GM18502 (cell line): Measurements from ENCODE around the gene ACVR1B.
A peak's percentile ranks its signal among the peaks of the same experiment; 100 is the strongest.

ENCODE experiments used
- ATAC-seq: cut with Tn5 transposase; IDR thresholded peaks from one replicate; pipeline ENCODE4 v1.9.1; 2021; ENCODE audit warnings: mild to moderate bottlenecking; ENCODE audit not compliant: unreplicated experiment, poor library complexity

The ACVR1B gene

DNA sequence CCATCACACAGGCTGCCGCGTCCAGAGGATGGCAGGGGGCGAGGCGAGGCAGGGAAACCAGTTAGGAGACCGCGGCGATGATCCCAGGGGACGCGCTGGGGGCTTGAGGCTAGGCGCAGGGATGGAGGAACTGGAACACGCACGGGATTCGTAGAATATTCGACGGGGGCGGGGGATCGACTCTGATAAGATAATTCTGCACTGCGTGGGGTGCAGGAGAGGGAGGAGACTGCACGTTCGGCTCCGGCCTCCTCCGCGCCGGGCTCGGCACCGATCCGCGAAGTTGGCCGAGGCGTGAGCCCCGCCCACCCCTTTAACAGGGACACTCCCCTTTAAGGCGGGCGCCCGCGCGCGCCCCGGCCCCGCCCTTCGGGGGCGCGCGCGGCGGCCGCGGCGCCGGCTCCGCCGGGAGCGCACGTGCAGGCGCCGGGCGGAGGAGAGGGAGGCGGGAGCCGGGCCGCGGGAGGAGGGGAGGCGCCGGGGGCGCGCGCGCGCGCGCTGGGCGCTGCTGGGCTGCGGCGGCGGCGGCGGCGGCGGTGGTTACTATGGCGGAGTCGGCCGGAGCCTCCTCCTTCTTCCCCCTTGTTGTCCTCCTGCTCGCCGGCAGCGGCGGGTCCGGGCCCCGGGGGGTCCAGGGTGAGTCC is at the start of gene ACVR1B:
Gene ACVR1B, plus strand, starts transcription at position 501 of the 644 bp plus-strand sequence. Its CDS starts 45 bp downstream, at position 546.
- peak; percentile 95 for ATAC-seq

- no peak for ATAC-seq
Observed at GRCh38 chr12:51901881-51902280, 49.6 kb upstream of the ACVR1B start.

DNA sequence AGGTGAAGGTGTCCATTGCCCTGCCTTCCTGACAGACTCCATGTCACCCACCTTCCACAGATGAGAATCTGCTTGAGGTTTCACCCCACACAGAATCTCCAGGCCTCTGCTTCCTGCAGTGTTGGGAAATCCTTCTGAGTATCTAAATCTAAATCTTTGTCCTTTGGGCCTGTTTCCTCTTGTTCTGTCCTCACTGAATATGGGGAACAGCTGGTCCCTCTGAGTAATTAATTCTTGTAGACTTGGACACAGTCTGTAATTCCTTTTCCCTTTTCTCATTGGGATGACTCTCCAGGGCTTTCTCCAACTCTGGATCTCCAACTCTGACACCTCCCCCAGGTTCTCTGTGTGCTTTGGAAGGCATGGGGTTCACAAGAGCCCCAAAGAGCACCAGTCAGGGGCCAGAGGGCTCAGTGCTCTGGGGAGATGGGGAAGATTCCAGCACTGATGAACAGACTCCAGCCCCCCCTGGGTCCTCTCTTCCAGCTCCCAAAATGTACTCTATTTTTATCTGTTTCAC is 46.5 kb upstream of the ACVR1B start:
- no peak for ATAC-seq

GRCh38 chr12:51905471-51906429 is 45.7 kb upstream of the ACVR1B start:
- ATAC-seq, result no peak

- ATAC-seq, result no peak
Observed at GRCh38 chr12:51906430-51907082, 44.9 kb upstream of the ACVR1B start.

DNA sequence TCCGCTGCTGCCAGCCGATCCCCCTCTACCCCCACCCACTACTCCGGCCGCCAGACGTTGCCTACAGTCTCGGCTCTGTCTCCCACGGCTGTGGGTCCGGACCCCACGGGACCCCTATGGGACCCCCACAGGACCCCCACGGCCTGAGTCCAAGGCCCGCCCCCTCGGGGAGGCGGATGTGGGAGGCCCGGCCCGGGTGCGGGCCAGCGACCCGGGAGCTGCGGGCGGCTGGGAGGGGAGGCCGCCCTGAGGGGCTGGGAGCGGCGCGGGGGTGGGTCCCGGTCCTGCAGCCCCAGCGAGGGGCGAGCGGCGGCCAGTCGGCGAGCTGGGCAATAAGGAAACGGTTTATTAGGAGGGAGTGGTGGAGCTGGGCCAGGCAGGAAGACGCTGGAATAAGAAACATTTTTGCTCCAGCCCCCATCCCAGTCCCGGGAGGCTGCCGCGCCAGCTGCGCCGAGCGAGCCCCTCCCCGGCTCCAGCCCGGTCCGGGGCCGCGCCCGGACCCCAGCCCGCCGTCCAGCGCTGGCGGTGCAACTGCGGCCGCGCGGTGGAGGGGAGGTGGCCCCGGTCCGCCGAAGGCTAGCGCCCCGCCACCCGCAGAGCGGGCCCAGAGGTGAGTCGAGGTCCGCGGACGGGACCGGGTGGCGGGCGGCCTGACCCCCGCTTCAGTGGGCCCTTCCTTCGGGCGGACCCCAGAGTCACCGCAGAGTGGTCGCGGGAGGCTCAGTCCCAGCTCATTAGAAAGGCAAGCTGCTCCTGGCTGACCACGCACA is 44.2 kb upstream of the ACVR1B start, which contains the start of gene ACVRL1:
Gene ACVRL1, plus strand, starts transcription at position 422 of the 773 bp plus-strand sequence. CDS start 4,971 bp downstream, outside the sequence.
- ATAC-seq, result no peak

- ATAC-seq, result no peak
Observed at GRCh38 chr12:51907856-51908425, 43.6 kb upstream of the ACVR1B start.

GRCh38 chr12:51908876-51909592 is 42.5 kb upstream of the ACVR1B start:
- ATAC-seq, result no peak

DNA sequence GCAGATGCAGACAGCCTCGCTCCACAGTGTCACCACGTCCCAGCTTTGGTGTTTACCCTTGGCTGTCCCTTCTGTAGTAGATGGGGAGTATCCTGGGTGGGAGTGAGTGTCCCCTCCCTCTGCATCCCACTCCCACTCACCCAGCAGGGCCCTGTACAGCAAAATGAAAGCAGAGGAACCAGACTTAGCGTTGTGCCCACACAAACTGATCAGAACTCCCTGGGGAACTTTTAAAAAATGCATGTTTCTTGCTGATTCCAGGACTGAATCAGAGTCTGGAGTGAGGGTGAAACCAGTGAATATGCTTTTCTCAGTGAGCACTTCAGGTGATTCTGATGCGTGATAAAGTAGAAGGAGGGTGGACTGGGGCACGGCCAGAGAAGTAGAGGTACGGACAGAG is 41.3 kb upstream of the ACVR1B start:
- no peak for ATAC-seq

DNA sequence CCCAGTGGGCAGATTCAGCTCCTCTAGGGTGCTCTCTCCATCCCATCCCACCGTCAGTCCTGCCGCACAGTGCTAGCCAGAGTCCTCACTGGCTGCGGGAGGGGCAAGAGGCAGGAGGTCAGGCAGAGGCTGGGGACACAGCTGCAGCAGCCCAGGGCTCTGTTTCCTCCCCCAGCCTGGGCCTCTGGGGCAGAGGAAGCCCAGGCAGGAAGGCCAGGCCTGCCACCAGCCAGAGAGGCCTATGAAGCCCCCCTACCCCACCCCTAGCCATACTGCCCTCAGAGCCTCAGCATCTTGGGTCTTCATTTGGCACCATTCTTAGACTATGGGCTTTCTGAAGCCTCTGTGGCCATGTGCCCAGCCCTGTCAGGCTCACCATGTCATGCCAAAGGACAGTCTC is 40.8 kb upstream of the ACVR1B start:
- no peak for ATAC-seq

- no peak for ATAC-seq
Observed at GRCh38 chr12:51911307-51911706, 40.2 kb upstream of the ACVR1B start.

DNA sequence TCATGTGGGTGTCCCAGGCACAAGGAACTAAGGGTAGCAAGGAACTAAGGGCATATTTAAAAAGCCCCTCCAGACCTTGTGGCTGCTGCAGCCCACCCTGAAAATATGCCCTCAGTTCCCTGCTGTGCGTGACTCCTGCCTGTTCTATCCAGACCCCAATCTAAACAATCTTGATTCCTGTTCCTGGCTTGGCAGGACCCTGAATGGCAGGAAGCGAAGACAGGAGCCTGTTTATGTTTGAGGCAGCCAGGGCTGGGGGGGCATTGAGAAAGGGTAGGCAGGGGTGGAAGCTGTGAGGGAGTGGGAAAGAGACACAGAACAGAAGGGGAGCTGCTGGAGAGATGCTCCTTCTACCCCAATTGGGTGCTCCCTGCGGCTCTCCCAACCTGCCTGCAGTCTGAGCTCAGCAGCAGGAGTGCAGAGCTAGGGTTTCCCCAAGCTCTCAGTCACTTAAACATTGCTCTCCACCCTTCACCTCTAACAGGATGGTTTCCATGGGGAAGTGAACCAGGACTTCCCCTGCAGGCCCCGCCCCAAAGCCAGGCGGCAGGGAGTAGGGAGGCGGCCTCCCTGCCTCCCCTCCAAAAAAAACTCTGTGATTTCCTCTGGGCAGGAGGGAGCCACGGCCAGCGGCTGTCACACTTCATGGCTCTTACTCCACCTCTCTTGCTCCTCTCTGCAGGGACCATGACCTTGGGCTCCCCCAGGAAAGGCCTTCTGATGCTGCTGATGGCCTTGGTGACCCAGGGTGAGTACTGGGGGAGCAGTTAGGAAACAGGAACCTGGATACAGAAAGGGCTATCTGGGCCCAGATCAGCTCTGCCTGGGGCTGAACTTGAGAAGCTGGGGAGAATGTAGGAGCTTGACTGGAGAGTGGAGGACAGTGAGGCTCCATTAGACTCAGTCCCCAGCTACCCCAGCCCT is 39.4 kb upstream of the ACVR1B start:
- no peak for ATAC-seq

DNA sequence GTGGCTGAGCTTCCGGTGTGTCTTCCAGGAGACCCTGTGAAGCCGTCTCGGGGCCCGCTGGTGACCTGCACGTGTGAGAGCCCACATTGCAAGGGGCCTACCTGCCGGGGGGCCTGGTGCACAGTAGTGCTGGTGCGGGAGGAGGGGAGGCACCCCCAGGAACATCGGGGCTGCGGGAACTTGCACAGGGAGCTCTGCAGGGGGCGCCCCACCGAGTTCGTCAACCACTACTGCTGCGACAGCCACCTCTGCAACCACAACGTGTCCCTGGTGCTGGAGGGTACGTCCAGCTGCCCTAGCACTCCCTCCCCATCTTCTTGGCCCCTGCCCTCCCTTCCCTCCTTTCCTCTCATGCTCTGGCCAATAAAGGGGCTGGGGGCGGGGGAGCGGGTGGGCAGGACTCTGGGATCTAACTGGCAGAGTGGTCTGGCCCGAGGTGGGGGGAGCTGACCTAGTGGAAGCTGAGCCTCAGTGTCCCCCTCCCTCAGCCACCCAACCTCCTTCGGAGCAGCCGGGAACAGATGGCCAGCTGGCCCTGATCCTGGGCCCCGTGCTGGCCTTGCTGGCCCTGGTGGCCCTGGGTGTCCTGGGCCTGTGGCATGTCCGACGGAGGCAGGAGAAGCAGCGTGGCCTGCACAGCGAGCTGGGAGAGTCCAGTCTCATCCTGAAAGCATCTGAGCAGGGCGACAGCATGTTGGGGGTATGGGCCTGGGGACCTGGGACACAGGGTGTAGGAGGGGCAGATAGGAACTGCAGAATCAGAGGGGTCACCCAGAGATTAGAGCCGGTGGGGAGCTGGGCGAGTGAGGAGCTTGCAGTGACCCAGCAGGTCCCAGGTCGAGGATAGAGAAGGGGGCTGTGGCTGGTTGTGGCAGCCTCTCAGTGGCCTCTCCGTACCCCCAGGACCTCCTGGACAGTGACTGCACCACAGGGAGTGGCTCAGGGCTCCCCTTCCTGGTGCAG is 38.1 kb upstream of the ACVR1B start:
- no peak for ATAC-seq

DNA sequence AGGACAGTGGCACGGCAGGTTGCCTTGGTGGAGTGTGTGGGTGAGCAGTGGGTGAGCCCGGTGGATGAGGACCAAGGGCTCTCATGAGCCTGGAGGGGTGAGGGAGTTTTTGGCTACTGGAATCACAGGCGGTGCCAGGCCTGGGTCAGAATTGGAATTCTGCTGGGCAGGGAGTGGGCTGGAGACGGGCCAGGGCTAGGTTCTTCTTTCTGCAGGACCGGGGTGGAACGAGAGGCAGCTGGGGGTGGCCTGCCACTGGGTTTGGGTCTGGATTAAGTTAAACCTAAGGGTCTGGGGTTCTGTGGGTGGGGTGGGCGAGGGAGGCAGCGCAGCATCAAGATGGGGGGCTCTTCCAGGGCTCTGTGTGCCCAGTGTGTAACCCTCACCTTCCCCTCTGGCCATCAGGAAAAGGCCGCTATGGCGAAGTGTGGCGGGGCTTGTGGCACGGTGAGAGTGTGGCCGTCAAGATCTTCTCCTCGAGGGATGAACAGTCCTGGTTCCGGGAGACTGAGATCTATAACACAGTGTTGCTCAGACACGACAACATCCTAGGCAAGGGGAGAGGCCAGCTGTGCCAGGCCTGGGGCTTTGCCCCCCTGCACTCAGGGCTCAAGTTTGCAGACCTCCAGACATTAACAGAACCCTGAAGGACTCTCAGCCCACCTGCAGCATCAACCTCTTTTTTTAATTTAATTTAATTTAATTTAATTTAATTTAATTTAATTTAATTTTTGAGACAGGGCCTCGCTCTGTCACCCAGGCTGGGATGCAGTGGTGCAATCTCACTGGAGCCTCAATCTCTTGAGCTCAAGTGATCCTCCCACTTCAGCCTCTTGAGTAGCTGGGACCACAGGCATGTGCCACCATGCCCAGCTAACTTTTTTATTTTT is 37.2 kb upstream of the ACVR1B start:
- no peak for ATAC-seq

DNA sequence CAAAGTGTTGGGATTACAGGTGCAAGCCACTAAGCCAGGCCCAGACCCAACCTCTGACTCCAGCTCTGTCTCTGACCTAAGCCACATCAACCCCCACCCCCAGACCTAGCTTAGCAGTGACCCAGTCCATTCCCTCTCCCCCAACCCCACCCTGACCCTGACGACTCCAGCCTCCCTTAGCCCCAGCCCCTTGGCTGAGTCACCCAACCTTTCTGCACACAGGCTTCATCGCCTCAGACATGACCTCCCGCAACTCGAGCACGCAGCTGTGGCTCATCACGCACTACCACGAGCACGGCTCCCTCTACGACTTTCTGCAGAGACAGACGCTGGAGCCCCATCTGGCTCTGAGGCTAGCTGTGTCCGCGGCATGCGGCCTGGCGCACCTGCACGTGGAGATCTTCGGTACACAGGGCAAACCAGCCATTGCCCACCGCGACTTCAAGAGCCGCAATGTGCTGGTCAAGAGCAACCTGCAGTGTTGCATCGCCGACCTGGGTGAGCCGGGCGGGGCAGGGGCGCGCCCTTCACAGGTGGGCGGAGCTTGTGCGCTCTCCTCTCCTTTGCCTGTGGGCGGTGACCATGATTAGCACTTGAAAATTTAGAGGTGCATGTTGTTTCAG is 36.4 kb upstream of the ACVR1B start:
- no peak for ATAC-seq
